DND-41 (cell line): ENCODE measurements around the gene SRPK2.

Experiments used
- EZH2 ChIP-seq: IDR thresholded peaks from 3 replicates; pipeline ENCODE4 v1.6.1; 2012; ENCODE audit warnings: borderline replicate concordance, low read depth, mild to moderate bottlenecking, moderate library complexity, low read length, inconsistent platforms; ENCODE audit not compliant: severe bottlenecking
- TF ChIP-seq, protein P1 (sequence below): IDR thresholded peaks from 2 replicates; pipeline ENCODE4 v1.5.1; 2012; ENCODE audit warnings: borderline replicate concordance, low read length, moderate library complexity, mild to moderate bottlenecking; ENCODE audit not compliant: poor library complexity, severe bottlenecking; ENCODE audit errors: extremely low read depth

DNA sequence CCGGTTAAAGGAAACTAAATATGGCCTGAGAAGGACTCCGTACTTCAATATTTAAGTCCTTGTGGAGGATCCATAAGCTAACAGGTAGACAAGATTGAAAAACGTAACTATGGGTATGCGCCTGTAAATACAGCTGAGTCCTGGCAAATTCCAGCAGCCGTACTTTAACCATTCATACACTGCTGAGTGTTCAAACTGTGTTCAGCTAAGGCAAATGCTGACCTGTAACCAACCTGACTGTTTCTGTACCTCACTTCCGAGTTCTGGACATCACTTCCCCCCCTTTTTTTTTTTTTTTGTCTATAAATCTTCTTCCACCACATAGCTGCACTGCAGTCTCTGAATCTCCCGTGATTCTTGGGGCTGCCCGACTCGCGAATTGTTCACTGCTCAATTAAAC, 69.1 kb downstream of the SRPK2 start:
- TF ChIP-seq, protein P1, sequence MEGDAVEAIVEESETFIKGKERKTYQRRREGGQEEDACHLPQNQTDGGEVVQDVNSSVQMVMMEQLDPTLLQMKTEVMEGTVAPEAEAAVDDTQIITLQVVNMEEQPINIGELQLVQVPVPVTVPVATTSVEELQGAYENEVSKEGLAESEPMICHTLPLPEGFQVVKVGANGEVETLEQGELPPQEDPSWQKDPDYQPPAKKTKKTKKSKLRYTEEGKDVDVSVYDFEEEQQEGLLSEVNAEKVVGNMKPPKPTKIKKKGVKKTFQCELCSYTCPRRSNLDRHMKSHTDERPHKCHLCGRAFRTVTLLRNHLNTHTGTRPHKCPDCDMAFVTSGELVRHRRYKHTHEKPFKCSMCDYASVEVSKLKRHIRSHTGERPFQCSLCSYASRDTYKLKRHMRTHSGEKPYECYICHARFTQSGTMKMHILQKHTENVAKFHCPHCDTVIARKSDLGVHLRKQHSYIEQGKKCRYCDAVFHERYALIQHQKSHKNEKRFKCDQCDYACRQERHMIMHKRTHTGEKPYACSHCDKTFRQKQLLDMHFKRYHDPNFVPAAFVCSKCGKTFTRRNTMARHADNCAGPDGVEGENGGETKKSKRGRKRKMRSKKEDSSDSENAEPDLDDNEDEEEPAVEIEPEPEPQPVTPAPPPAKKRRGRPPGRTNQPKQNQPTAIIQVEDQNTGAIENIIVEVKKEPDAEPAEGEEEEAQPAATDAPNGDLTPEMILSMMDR, result no peak
- no peak for TF ChIP-seq EZH2
